ENCODE measurements around the gene IRGQ. TPM values are rescaled to one million over a fixed set of nuclear protein-coding genes. Genes with fewer than 3 reads are reported as not detected.

Gene IRGQ
- total and polyA plus RNA-seq, 2 experiments from 2014 or later = 8.4 to 49.6 TPM

GRCh38 chr19:43633520-43633919, 37.6 kb upstream of the IRGQ start (continued):
- TF ChIP-seq REST (IDR thresholded peaks at IDR 0.05; ENCODE audit: unreplicated experiment) (no peak), CREB1 (CRISPR knock-in tag; IDR thresholded peaks at IDR 0.05; ENCODE audit: low read depth) (no peak), POLR2AphosphoS5 (IDR thresholded peaks at IDR 0.05; ENCODE audit: low read depth) (no peak), ZNF331 (CRISPR knock-in tag; IDR thresholded peaks at IDR 0.05; ENCODE audit: low read depth) (no peak), STAT1 (IDR thresholded peaks at IDR 0.05; ENCODE audit: unreplicated experiment) (no peak), JUNB (IDR thresholded peaks at IDR 0.05; ENCODE audit: unreplicated experiment) (no peak), ZNF114 (CRISPR knock-in tag; IDR thresholded peaks at IDR 0.05) (no peak), NANOG (IDR thresholded peaks at IDR 0.05; ENCODE audit: borderline replicate concordance) (no peak), EZH2phosphoT487 (IDR thresholded peaks at IDR 0.05; ENCODE audit: unreplicated experiment) (no peak), EZH2 (IDR thresholded peaks at IDR 0.05; ENCODE audit: low read depth, unreplicated experiment) (no peak), CTCF (conservative IDR thresholded peaks at IDR 0.05; ENCODE audit: low read depth in 2 of 2) (no peak)
- TF ChIP-seq, protein P1, sequence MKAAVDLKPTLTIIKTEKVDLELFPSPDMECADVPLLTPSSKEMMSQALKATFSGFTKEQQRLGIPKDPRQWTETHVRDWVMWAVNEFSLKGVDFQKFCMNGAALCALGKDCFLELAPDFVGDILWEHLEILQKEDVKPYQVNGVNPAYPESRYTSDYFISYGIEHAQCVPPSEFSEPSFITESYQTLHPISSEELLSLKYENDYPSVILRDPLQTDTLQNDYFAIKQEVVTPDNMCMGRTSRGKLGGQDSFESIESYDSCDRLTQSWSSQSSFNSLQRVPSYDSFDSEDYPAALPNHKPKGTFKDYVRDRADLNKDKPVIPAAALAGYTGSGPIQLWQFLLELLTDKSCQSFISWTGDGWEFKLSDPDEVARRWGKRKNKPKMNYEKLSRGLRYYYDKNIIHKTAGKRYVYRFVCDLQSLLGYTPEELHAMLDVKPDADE (IDR thresholded peaks at IDR 0.05) = no peak

- Histone ChIP-seq H3K27me3 (ENCODE audit: insufficient read depth) (no peaks in the 10 kb centered on the region), H3K36me3 (ENCODE audit: insufficient read depth) (no peaks in the 10 kb centered on the region), H3K4me3 (no peak overlapping the region), H2AFZ (no peak overlapping the region), H3K27ac (ENCODE audit: low read depth) (no peak overlapping the region), H3F3A (replicated peaks; ENCODE audit: low read depth) (0 out of 2 replicates have a peak, but pooled peaks cover 3% of the 10 kb centered on the region), H3K9me2 (ENCODE audit: insufficient read depth) (no peaks in the 10 kb centered on the region), H3K79me2 (replicated peaks; ENCODE audit: insufficient read depth) (no peaks in the 10 kb centered on the region), H3K4me2 (no peak overlapping the region), H4K20me1 (replicated peaks; ENCODE audit: insufficient read depth) (peaks cover 12% of the 10 kb centered on the region; the same call in 1 of the 2 replicates), H3K4me1 (ENCODE audit: insufficient read depth) (peaks cover 17% of the 10 kb centered on the region)
- Mint-ChIP-seq H3K9me3 (no peaks in the 10 kb centered on the region), H3K27ac (no peak overlapping the region), H3K4me1 (peaks cover 12% of the 10 kb centered on the region; the same call in 2 of the 3 replicates), H3K36me3 (ENCODE audit: low read depth) (peaks cover 5% of the 10 kb centered on the region; the same call in 1 of the 3 replicates), H3K27me3 (ENCODE audit: insufficient read depth, low read depth, poor library complexity) (peaks cover 20% of the 10 kb centered on the region), H3K4me3 (no peak overlapping the region)
- DNase-seq (ENCODE audit: low spot score) (no peak), ATAC-seq (no peak)
- TF ChIP-seq ZNF331 (CRISPR knock-in tag; IDR thresholded peaks at IDR 0.05; ENCODE audit: low read depth) (no peak), CREB1 (CRISPR knock-in tag; IDR thresholded peaks at IDR 0.05; ENCODE audit: low read depth) (no peak), EZH2 (IDR thresholded peaks at IDR 0.05; ENCODE audit: low read depth, unreplicated experiment) (no peak), REST (IDR thresholded peaks at IDR 0.05; ENCODE audit: unreplicated experiment) (no peak)
Observed at GRCh38 chr19:43631491-43631890, 35.6 kb upstream of the IRGQ start.
